Liver (tissue), 9 donors: Measurements from ENCODE around the gene CCDC191. TPM values are rescaled to one million over a fixed set of nuclear protein-coding genes. Genes with fewer than 3 reads are reported as not detected.

Source experiments
- DNase-seq: peaks from one replicate; pipeline ENCODE4 v3.0.0-alpha.2; 2017; ENCODE audit warnings: low spot score
- H3K27ac ChIP-seq, 2 donors: one replicate each; pipeline ENCODE4 v1.7.0; 2013; ENCODE audit warnings: inconsistent platforms in 2 of 2, low read length in 2 of 2, control low read depth in 1 of 2, low read depth in 1 of 2, mild to moderate bottlenecking in 1 of 2
- H3K27me3 ChIP-seq, 4 donors: one replicate each; pipeline versions ENCODE4 v1.6.1 to v1.7.0; 2013; ENCODE audit warnings: low read length in 3 of 4, inconsistent platforms in 1 of 4, mild to moderate bottlenecking in 1 of 4, moderate library complexity in 1 of 4; ENCODE audit not compliant: control insufficient read depth in 4 of 4, insufficient read depth in 4 of 4
- H3K36me3 ChIP-seq, 4 donors: one replicate each; pipeline versions ENCODE4 v1.6.1 to v1.7.0; 2013; ENCODE audit warnings: low read length in 3 of 4, mild to moderate bottlenecking in 3 of 4, low read depth in 1 of 4, moderate library complexity in 1 of 4; ENCODE audit not compliant: control insufficient read depth in 4 of 4, insufficient read depth in 3 of 4
- H3K4me1 ChIP-seq, 4 donors: one replicate each; pipeline versions ENCODE4 v1.6.1 to v1.7.0; 2013; ENCODE audit warnings: low read length in 3 of 4, mild to moderate bottlenecking in 3 of 4, moderate library complexity in 1 of 4; ENCODE audit not compliant: control insufficient read depth in 4 of 4, insufficient read depth in 4 of 4
- H3K4me3 ChIP-seq, 3 donors: one replicate each; pipeline versions ENCODE4 v1.6.1 to v1.7.0; 2013; ENCODE audit warnings: low read length in 3 of 3, control low read depth in 1 of 3, low read depth in 1 of 3, mild to moderate bottlenecking in 1 of 3
- H3K9ac ChIP-seq, 2 donors: one replicate each; pipeline ENCODE4 v1.7.0; 2013; ENCODE audit warnings: low read length in 2 of 2, mild to moderate bottlenecking in 2 of 2, moderate library complexity in 2 of 2, control low read depth in 1 of 2, low read depth in 1 of 2
- H3K9me3 ChIP-seq, 4 donors: one replicate each; pipeline versions ENCODE4 v1.6.1 to v1.7.0; 2013; ENCODE audit warnings: low read length in 3 of 4; ENCODE audit not compliant: control insufficient read depth in 4 of 4
- EGR1 ChIP-seq, 2 donors: IDR thresholded peaks; 2 replicates each; pipeline ENCODE4 v1.6.1; 2016 to 2018; ENCODE audit warnings: antibody characterized with exemption in 2 of 2, low read depth in 2 of 2
- FOXA1 ChIP-seq: IDR thresholded peaks from 2 replicates; pipeline ENCODE4 v1.6.1; 2016; ENCODE audit warnings: antibody characterized with exemption
- FOXA2 ChIP-seq: IDR thresholded peaks from 2 replicates; pipeline ENCODE4 v1.6.1; 2016; ENCODE audit warnings: antibody characterized with exemption
- GABPA ChIP-seq, 2 donors: IDR thresholded peaks in 1 of 2; conservative IDR thresholded peaks in 1 of 2; 2 replicates each; pipeline ENCODE4 v1.6.1; 2016; ENCODE audit warnings: antibody characterized with exemption in 2 of 2, mild to moderate bottlenecking in 1 of 2, moderate library complexity in 1 of 2
- HNF4A ChIP-seq, 2 donors: conservative IDR thresholded peaks; 2 replicates each; pipeline ENCODE4 v1.6.1; 2016; ENCODE audit warnings: antibody characterized with exemption in 2 of 2, mild to moderate bottlenecking in 2 of 2
- HNF4G ChIP-seq: IDR thresholded peaks from 2 replicates; pipeline ENCODE4 v1.6.1; 2016; ENCODE audit warnings: antibody characterized with exemption
- JUND ChIP-seq, 2 donors: IDR thresholded peaks; 2 replicates each; pipeline ENCODE4 v1.6.1; 2016; ENCODE audit warnings: antibody characterized with exemption in 2 of 2
- NR2F2 ChIP-seq: IDR thresholded peaks from 2 replicates; pipeline ENCODE4 v1.6.1; 2016; ENCODE audit warnings: antibody characterized with exemption
- RAD21 ChIP-seq, 2 donors: IDR thresholded peaks; 2 replicates each; pipeline ENCODE4 v1.6.1; 2016; ENCODE audit warnings: antibody characterized with exemption in 2 of 2, mild to moderate bottlenecking in 2 of 2
- RXRA ChIP-seq, 2 donors: IDR thresholded peaks; 2 replicates each; pipeline ENCODE4 v1.6.1; 2017 to 2018; ENCODE audit warnings: antibody characterized with exemption in 2 of 2, mild to moderate bottlenecking in 1 of 2
- SP1 ChIP-seq: IDR thresholded peaks from 2 replicates; pipeline ENCODE4 v1.6.1; 2018; ENCODE audit warnings: antibody characterized with exemption, mild to moderate bottlenecking
- TAF1 ChIP-seq: conservative IDR thresholded peaks from 2 replicates; pipeline ENCODE4 v1.6.1; 2016; ENCODE audit warnings: antibody characterized with exemption, mild to moderate bottlenecking
- YY1 ChIP-seq: IDR thresholded peaks from 2 replicates; pipeline ENCODE4 v1.6.1; 2016; ENCODE audit warnings: antibody characterized with exemption, mild to moderate bottlenecking
- WGBS: extraction: QIAGEN DNeasy Blood & Tissue Kit; methylation state at CpG from one replicate; pipeline ENCODE4 v1.1.7; 2013; 5-methylcytosine and 5-hydroxymethylcytosine counted together
- polyA plus RNA-seq, 2 donors: library from polyadenylated mRNA; stranded (reverse) in 1 of 2; unstranded in 1 of 2; fragments of 200-250 nt in 1 of 2; fragments of >200 nt in 1 of 2; fragmentation: Nextera tagmentation in 1 of 2; extraction: Ambion mirVana in 1 of 2; gene quantifications; one replicate each; pipeline versions ENCODE4 v1.2.1 to v1.2.3, GENCODE V29; 2013 to 2015
- total RNA-seq, 2 donors: library from RNA; depleted of rRNA; stranded (reverse); fragments of >200 nt; gene quantifications; one replicate each; pipeline ENCODE4 v1.2.3, GENCODE V29; 2014
- TF ChIP-seq, protein P1 (sequence below): IDR thresholded peaks from 2 replicates; pipeline ENCODE4 v1.6.1; 2016; ENCODE audit warnings: antibody characterized with exemption, mild to moderate bottlenecking
- TF ChIP-seq, protein P2 (sequence below): IDR thresholded peaks from 2 replicates; pipeline ENCODE4 v1.6.1; 2016; ENCODE audit warnings: antibody characterized with exemption
- TF ChIP-seq, protein P3 (sequence below): IDR thresholded peaks from 2 replicates; pipeline ENCODE4 v1.6.1; 2016; ENCODE audit warnings: antibody characterized with exemption
- TF ChIP-seq, protein P4 (sequence below): fragments of 150-350 bp; IDR thresholded peaks from 2 replicates; pipeline ENCODE4 v1.5.1; 2017; ENCODE audit warnings: improper control_type of control experiment, low read depth, low read length; ENCODE audit not compliant: missing input control
- TF ChIP-seq, protein P5 (sequence below): IDR thresholded peaks from 2 replicates; pipeline ENCODE4 v1.6.1; 2016; ENCODE audit warnings: antibody characterized with exemption
- donor health status: healthy.
- donor health status: healthy.
- donor health status: healthy.
- donor health status: healthy.
- donor health status: healthy.

CCDC191 gene
- total and polyA plus RNA-seq, 4 donors, result 0.31 to 1.0 (median 0.80) TPM

DNA sequence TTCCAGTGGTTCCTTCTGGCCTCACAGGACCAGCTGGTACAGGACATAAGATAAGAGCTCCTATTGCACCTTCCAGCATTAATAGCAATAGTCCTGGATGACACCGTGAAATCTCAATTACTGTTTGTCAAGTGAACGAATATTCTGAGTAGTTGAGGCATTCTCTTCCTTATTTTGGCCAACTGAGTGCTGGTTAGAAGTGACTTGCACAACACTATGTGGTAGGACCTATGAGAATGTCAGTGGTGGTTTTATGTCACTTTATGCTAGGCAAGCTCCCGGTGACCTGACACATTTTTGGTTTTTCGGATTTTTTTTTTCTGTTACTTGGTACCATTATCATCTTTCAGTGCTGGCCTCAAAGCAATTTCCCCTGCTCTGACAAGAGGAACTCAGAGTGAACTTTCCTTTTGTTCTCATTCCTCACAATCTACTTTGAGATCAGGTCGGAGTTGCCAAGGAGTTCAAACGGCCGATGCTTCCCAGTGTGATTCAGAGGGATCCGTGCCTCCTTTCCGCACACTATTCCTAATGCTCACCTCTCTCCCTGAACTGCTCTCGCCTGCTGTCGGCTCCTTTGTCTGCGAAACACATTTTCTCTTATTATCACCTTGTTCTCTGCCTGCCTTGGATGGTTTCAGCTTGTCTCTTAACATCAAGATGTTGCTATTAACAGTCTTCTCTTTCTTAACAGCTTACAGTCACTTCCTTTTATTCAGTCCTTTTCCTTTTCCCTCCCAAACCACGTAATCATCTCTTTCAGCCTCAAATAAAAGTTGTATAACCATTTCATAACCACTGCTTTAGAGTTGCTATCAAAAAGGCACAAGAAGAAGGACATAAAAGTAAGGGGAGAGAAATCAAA lies 36.1 kb upstream of the CCDC191 start:
- Histone ChIP-seq H3K27me3 (no peaks in the 10 kb centered on the region), H3K4me3 (no peak overlapping the region), H3K9me3 (no peaks in the 10 kb centered on the region), H3K9ac (no peak overlapping the region), H3K36me3 (no peaks in the 10 kb centered on the region), H3K27ac (no peak overlapping the region), H3K4me1 (no peaks in the 10 kb centered on the region)
- WGBS, result 42% methylated on average over 13 of the region's 13 CpGs
- no peak for DNase-seq
- no peak for TF ChIP-seq EGR1 (IDR thresholded peaks at IDR 0.05; ENCODE audit: low read depth in 2 of 2)
- TF ChIP-seq, protein P1, sequence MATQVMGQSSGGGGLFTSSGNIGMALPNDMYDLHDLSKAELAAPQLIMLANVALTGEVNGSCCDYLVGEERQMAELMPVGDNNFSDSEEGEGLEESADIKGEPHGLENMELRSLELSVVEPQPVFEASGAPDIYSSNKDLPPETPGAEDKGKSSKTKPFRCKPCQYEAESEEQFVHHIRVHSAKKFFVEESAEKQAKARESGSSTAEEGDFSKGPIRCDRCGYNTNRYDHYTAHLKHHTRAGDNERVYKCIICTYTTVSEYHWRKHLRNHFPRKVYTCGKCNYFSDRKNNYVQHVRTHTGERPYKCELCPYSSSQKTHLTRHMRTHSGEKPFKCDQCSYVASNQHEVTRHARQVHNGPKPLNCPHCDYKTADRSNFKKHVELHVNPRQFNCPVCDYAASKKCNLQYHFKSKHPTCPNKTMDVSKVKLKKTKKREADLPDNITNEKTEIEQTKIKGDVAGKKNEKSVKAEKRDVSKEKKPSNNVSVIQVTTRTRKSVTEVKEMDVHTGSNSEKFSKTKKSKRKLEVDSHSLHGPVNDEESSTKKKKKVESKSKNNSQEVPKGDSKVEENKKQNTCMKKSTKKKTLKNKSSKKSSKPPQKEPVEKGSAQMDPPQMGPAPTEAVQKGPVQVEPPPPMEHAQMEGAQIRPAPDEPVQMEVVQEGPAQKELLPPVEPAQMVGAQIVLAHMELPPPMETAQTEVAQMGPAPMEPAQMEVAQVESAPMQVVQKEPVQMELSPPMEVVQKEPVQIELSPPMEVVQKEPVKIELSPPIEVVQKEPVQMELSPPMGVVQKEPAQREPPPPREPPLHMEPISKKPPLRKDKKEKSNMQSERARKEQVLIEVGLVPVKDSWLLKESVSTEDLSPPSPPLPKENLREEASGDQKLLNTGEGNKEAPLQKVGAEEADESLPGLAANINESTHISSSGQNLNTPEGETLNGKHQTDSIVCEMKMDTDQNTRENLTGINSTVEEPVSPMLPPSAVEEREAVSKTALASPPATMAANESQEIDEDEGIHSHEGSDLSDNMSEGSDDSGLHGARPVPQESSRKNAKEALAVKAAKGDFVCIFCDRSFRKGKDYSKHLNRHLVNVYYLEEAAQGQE, result no peak
- no peak for TF ChIP-seq HNF4G
- no peak for TF ChIP-seq JUND (IDR thresholded peaks at IDR 0.05)
- TF ChIP-seq YY1, result no peak
- TF ChIP-seq, protein P2, sequence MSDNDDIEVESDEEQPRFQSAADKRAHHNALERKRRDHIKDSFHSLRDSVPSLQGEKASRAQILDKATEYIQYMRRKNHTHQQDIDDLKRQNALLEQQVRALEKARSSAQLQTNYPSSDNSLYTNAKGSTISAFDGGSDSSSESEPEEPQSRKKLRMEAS, result no peak
- TF ChIP-seq FOXA1, result no peak
- TF ChIP-seq, protein P3, sequence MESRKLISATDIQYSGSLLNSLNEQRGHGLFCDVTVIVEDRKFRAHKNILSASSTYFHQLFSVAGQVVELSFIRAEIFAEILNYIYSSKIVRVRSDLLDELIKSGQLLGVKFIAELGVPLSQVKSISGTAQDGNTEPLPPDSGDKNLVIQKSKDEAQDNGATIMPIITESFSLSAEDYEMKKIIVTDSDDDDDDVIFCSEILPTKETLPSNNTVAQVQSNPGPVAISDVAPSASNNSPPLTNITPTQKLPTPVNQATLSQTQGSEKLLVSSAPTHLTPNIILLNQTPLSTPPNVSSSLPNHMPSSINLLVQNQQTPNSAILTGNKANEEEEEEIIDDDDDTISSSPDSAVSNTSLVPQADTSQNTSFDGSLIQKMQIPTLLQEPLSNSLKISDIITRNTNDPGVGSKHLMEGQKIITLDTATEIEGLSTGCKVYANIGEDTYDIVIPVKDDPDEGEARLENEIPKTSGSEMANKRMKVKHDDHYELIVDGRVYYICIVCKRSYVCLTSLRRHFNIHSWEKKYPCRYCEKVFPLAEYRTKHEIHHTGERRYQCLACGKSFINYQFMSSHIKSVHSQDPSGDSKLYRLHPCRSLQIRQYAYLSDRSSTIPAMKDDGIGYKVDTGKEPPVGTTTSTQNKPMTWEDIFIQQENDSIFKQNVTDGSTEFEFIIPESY, result no peak
- TF ChIP-seq TAF1, result no peak
- TF ChIP-seq NR2F2, result no peak
- no peak for TF ChIP-seq RXRA (IDR thresholded peaks at IDR 0.05)
- no peak for TF ChIP-seq HNF4A (conservative IDR thresholded peaks at IDR 0.05)
- TF ChIP-seq, protein P4, sequence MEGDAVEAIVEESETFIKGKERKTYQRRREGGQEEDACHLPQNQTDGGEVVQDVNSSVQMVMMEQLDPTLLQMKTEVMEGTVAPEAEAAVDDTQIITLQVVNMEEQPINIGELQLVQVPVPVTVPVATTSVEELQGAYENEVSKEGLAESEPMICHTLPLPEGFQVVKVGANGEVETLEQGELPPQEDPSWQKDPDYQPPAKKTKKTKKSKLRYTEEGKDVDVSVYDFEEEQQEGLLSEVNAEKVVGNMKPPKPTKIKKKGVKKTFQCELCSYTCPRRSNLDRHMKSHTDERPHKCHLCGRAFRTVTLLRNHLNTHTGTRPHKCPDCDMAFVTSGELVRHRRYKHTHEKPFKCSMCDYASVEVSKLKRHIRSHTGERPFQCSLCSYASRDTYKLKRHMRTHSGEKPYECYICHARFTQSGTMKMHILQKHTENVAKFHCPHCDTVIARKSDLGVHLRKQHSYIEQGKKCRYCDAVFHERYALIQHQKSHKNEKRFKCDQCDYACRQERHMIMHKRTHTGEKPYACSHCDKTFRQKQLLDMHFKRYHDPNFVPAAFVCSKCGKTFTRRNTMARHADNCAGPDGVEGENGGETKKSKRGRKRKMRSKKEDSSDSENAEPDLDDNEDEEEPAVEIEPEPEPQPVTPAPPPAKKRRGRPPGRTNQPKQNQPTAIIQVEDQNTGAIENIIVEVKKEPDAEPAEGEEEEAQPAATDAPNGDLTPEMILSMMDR, result no peak
- TF ChIP-seq RAD21 (IDR thresholded peaks at IDR 0.05), result no peak
- TF ChIP-seq, protein P5, sequence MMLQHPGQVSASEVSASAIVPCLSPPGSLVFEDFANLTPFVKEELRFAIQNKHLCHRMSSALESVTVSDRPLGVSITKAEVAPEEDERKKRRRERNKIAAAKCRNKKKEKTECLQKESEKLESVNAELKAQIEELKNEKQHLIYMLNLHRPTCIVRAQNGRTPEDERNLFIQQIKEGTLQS, result no peak
- no peak for TF ChIP-seq SP1
- no peak for TF ChIP-seq FOXA2
- no peak for TF ChIP-seq GABPA (IDR thresholded peaks at IDR 0.05 in 1 of 2, conservative IDR thresholded peaks at IDR 0.05 in 1 of 2)
